HepG2 (cell line): ENCODE results near the gene HNRNPL. TPM values are rescaled to one million over a fixed set of nuclear protein-coding genes. Genes with fewer than 3 reads are reported as not detected.

Experiments
- AKNA ChIP-seq: sonication (generic); formaldehyde crosslinking; IDR thresholded peaks from 2 replicates; pipeline ENCODE4 v1.4.0; 2020; ENCODE audit warnings: missing genetic modification reagents, borderline replicate concordance
- CBX5 ChIP-seq: sonication (generic); formaldehyde crosslinking; IDR thresholded peaks from 2 replicates; pipeline ENCODE4 v1.4.0; 2020; ENCODE audit warnings: missing genetic modification reagents, borderline replicate concordance
- GFI1 ChIP-seq: sonication (generic); formaldehyde crosslinking; IDR thresholded peaks from 2 replicates; pipeline ENCODE4 v1.5.0; 2020; ENCODE audit warnings: missing genetic modification reagents, mild to moderate bottlenecking, borderline replicate concordance
- GRHL1 ChIP-seq: sonication (generic); formaldehyde crosslinking; conservative IDR thresholded peaks from 2 replicates; pipeline ENCODE4 v1.8.0; 2022; ENCODE audit warnings: missing genetic modification reagents
- HOXA9 ChIP-seq: sonication (generic); formaldehyde crosslinking; IDR thresholded peaks from 2 replicates; pipeline ENCODE4 v1.8.1; 2022; ENCODE audit warnings: missing genetic modification reagents, mild to moderate bottlenecking, moderate library complexity, borderline replicate concordance
- KDM6A ChIP-seq: IDR thresholded peaks from 2 replicates; pipeline ENCODE4 v1.6.1; 2016; ENCODE audit warnings: low read depth
- KLF15 ChIP-seq: sonication (generic); formaldehyde crosslinking; IDR thresholded peaks from 2 replicates; pipeline ENCODE4 v1.8.1; 2023; ENCODE audit warnings: borderline replicate concordance, mild to moderate bottlenecking, inconsistent platforms, missing genetic modification reagents, mixed read lengths
- KLF9 ChIP-seq: IDR thresholded peaks from 2 replicates; pipeline ENCODE4 v1.6.1; 2016; ENCODE audit warnings: low read depth
- NFE2L2 ChIP-seq: fragments of 150-350 bp; IDR thresholded peaks from 2 replicates; pipeline ENCODE4 v1.6.1; 2014; ENCODE audit warnings: low read length
- PCBP2 ChIP-seq: fragments of 200-400 bp; formaldehyde crosslinking; optimal IDR thresholded peaks from 2 replicates; pipeline ENCODE3; 2018; ENCODE audit warnings: low read length, low read depth; ENCODE audit not compliant: poor library complexity, severe bottlenecking
- SATB2 ChIP-seq: sonication (generic); formaldehyde crosslinking; IDR thresholded peaks from 2 replicates; pipeline ENCODE4 v1.5.0; 2020; ENCODE audit warnings: missing genetic modification reagents
- XBP1 ChIP-seq: sonication (generic); formaldehyde crosslinking; IDR thresholded peaks from 2 replicates; pipeline ENCODE4 v1.5.0; 2020; ENCODE audit warnings: missing genetic modification reagents
- XRCC5 ChIP-seq: fragments of 200-400 bp; formaldehyde crosslinking; optimal IDR thresholded peaks from 2 replicates; pipeline ENCODE3; 2017; ENCODE audit warnings: mild to moderate bottlenecking, low read length
- ZNF143 ChIP-seq: sonication (generic); formaldehyde crosslinking; IDR thresholded peaks from 2 replicates; pipeline ENCODE4 v1.4.0; 2020; ENCODE audit warnings: missing genetic modification reagents
- ZNF256 ChIP-seq: sonication (generic); formaldehyde crosslinking; conservative IDR thresholded peaks from 2 replicates; pipeline ENCODE4 v1.4.0; 2020; ENCODE audit warnings: missing genetic modification reagents
- ZNF3 ChIP-seq: IDR thresholded peaks from 2 replicates; pipeline ENCODE4 v1.7.0; 2017; ENCODE audit warnings: inconsistent platforms
- ZNF550 ChIP-seq: sonication (generic); formaldehyde crosslinking; IDR thresholded peaks from 2 replicates; pipeline ENCODE4 v1.4.0; 2020; ENCODE audit warnings: mild to moderate bottlenecking, missing genetic modification reagents, borderline replicate concordance
- ZNF674 ChIP-seq: sonication (generic); formaldehyde crosslinking; IDR thresholded peaks from 2 replicates; pipeline ENCODE4 v1.5.0; 2020; ENCODE audit warnings: low read depth, mild to moderate bottlenecking, missing genetic modification reagents
- ZNF816 ChIP-seq: sonication (generic); formaldehyde crosslinking; IDR thresholded peaks from 2 replicates; pipeline ENCODE4 v1.8.0; 2022; ENCODE audit warnings: missing genetic modification reagents, mild to moderate bottlenecking, borderline replicate concordance
- polyA plus RNA-seq, 8 experiments: library from polyadenylated mRNA; depleted of rRNA in 3 of 8; stranded (reverse) in 7 of 8; unstranded in 1 of 8; fragments of >200 nt; fragmentation: Illumina TruSeq in 4 of 8; extraction: Trizol in 4 of 8; gene quantifications; 2 replicates each; pipeline versions ENCODE4 v1.2.1 to v1.2.3, GENCODE V29; 2011 to 2016; ENCODE audit warnings: low read depth in 4 of 8, missing spikeins in 1 of 8, mixed read lengths in 1 of 8; ENCODE audit not compliant: insufficient read depth in 1 of 8
- total RNA-seq, 5 experiments: library from RNA; depleted of rRNA; stranded (reverse); fragments of >200 nt; fragmentation: Illumina TruSeq; extraction: Trizol; gene quantifications; 2 replicates each; pipeline ENCODE4 v1.2.3, GENCODE V29; 2016; ENCODE audit warnings: low read depth in 1 of 5
- TF ChIP-seq, protein P1 (sequence below): sonication (generic); formaldehyde crosslinking; IDR thresholded peaks from 2 replicates; pipeline ENCODE4 v1.4.0; 2020; ENCODE audit warnings: mild to moderate bottlenecking, missing genetic modification reagents
- TF ChIP-seq, protein P2 (sequence below): sonication (generic); formaldehyde crosslinking; IDR thresholded peaks from 2 replicates; pipeline ENCODE4 v1.4.0; 2020; ENCODE audit warnings: low read depth, mild to moderate bottlenecking, missing genetic modification reagents

The HNRNPL gene
- total and polyA plus RNA-seq, 2 of the 13 experiments (the other 11 are each of a cell fraction or from before 2014, with no cell fraction given): 156 to 278 TPM

DNA sequence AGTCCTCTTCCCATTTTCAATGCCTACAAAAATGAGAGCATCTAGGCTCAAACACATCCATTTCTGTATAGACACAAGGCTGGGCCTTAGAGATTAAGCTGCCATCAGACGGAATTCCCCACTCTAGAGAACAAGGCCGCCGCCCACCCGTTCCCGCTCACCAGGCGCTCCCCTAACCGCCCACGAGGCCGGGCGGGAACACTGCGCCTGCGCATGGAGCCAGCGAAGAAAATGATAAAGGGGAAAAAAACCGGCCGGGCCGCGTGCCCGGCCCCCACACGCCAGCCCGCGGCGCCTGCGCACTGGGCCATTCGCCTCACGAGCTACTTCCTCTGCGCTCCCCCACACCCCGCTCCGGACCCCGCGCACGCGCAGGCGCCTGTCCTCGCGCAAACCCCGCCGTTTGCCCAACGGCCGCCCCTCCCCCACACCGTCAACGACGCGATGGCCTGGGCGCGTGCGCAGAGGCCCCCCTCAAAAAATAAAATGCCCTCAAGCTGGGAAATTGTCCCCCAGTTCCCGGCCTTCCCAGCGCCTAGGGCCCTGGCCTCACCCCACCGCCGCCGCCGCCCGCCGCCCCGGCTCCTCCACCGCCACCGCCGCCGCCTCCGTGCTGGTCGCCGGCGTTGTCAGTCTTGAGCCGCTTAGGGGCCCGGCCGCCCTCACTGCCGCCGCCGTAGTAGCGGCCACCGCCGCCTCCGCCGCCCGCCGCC lies 483 bp downstream of the HNRNPL start (continued):
- TF ChIP-seq ZNF143 (CRISPR knock-in tag) (no peak), KLF15 (CRISPR knock-in tag) (no peak), ZNF816 (CRISPR knock-in tag) (peak; percentile 96; the same call in 1 of the 2 replicates), GFI1 (CRISPR knock-in tag) (peak; percentile 58; the same call in 1 of the 2 replicates), ZNF256 (CRISPR knock-in tag) (no peak), SATB2 (CRISPR knock-in tag) (no peak), PCBP2 (no peak), XRCC5 (no peak), NFE2L2 (no peak), KDM6A (CRISPR knock-in tag) (no peak), AKNA (CRISPR knock-in tag) (no peak), CBX5 (no peak), GRHL1 (CRISPR knock-in tag) (no peak), ZNF550 (no peak), ZNF674 (CRISPR knock-in tag) (no peak), XBP1 (CRISPR knock-in tag) (no peak), KLF9 (no peak), HOXA9 (peak; percentile 82; the same call in 1 of the 2 replicates), ZNF3 (CRISPR knock-in tag) (no peak)
- TF ChIP-seq, protein P1, sequence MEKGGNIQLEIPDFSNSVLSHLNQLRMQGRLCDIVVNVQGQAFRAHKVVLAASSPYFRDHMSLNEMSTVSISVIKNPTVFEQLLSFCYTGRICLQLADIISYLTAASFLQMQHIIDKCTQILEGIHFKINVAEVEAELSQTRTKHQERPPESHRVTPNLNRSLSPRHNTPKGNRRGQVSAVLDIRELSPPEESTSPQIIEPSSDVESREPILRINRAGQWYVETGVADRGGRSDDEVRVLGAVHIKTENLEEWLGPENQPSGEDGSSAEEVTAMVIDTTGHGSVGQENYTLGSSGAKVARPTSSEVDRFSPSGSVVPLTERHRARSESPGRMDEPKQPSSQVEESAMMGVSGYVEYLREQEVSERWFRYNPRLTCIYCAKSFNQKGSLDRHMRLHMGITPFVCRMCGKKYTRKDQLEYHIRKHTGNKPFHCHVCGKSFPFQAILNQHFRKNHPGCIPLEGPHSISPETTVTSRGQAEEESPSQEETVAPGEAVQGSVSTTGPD: no peak
- TF ChIP-seq, protein P2, sequence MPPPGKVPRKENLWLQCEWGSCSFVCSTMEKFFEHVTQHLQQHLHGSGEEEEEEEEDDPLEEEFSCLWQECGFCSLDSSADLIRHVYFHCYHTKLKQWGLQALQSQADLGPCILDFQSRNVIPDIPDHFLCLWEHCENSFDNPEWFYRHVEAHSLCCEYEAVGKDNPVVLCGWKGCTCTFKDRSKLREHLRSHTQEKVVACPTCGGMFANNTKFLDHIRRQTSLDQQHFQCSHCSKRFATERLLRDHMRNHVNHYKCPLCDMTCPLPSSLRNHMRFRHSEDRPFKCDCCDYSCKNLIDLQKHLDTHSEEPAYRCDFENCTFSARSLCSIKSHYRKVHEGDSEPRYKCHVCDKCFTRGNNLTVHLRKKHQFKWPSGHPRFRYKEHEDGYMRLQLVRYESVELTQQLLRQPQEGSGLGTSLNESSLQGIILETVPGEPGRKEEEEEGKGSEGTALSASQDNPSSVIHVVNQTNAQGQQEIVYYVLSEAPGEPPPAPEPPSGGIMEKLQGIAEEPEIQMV (CRISPR knock-in tag): no peak
